ENCODE data around the gene MYOZ1. TPM values are rescaled to one million over a fixed set of nuclear protein-coding genes. Genes with fewer than 3 reads are reported as not detected.
"Not testable (repeated sequence)": the region's sequence is repeated elsewhere in the genome, so short reads cannot be mapped to it uniquely, and the experiment has no call there.

The MYOZ1 gene
- total and polyA plus RNA-seq, 5 experiments from 2014 or later: not detected

- ATAC-seq, DNase-seq, H3K9me3 Mint-ChIP-seq, H3K4me3 Mint-ChIP-seq, H3K36me3 Mint-ChIP-seq, H3K4me1 Mint-ChIP-seq, H3K27ac Mint-ChIP-seq, H3K27me3 Mint-ChIP-seq: not testable (repeated sequence)
- POLR2A ChIA-PET: interaction anchor here (0.7 kb wide), 1 partner anchor 16 kb away, joined by 3 read pairs; no protein-coding TSS in a partner anchor
Measured at GRCh38 chr10:73620974-73621373, 20.3 kb downstream of the MYOZ1 start.

- not testable (repeated sequence) for H3K4me1 Mint-ChIP-seq, DNase-seq, H3K36me3 Mint-ChIP-seq, H3K9me3 Mint-ChIP-seq, H3K27me3 Mint-ChIP-seq, H3K4me3 Mint-ChIP-seq, ATAC-seq, H3K27ac Mint-ChIP-seq
- POLR2A ChIA-PET: interaction anchor here (0.7 kb wide), 1 partner anchor 9 kb away, joined by 3 read pairs; no protein-coding TSS in a partner anchor
Measured at GRCh38 chr10:73617143-73617542, 24.1 kb downstream of the MYOZ1 start.

- Mint-ChIP-seq H3K36me3 (no peaks in the 10 kb centered on the region), H3K9me3 (no peaks in the 10 kb centered on the region), H3K4me3 (no peak overlapping the region), H3K4me1 (no peaks in the 10 kb centered on the region), H3K27me3 (no peaks in the 10 kb centered on the region), H3K27ac (no peak overlapping the region)
- DNase-seq: no peak
- no peak for ATAC-seq
- POLR2A ChIA-PET: no interaction called here
Measured at GRCh38 chr10:73614720-73615119, 26.6 kb downstream of the MYOZ1 start.

GRCh38 chr10:73609116-73609515 lies 32.2 kb downstream of the MYOZ1 start:
- Mint-ChIP-seq H3K4me1 (no peaks in the 10 kb centered on the region), H3K27me3 (no peaks in the 10 kb centered on the region), H3K36me3 (peaks cover 0 to 2% (median 0%) of the 10 kb centered on the region in 3 donors), H3K27ac (no peak overlapping the region), H3K4me3 (no peak overlapping the region), H3K9me3 (no peaks in the 10 kb centered on the region)
- DNase-seq (no peak), ATAC-seq (no peak)
- POLR2A ChIA-PET: no interaction called here

GRCh38 chr10:73601486-73601921 lies 39.8 kb downstream of the MYOZ1 start:
- POLR2A ChIA-PET: no interaction called here
- DNase-seq (no peak), ATAC-seq (no peak)
- Mint-ChIP-seq H3K27me3 (no peaks in the 10 kb centered on the region), H3K36me3 (no peaks in the 10 kb centered on the region), H3K9me3 (no peaks in the 10 kb centered on the region), H3K4me1 (no peaks in the 10 kb centered on the region), H3K4me3 (no peak overlapping the region), H3K27ac (peak overlapping the region in 1 of 10 donors; percentile 51)

- Mint-ChIP-seq H3K4me1 (peaks cover 0 to 3% (median 1%) of the 10 kb centered on the region in 4 donors), H3K27me3 (no peaks in the 10 kb centered on the region), H3K36me3 (no peaks in the 10 kb centered on the region), H3K27ac (no peak overlapping the region), H3K9me3 (no peaks in the 10 kb centered on the region), H3K4me3 (no peak overlapping the region)
- POLR2A ChIA-PET: no interaction called here
- DNase-seq (no peak), ATAC-seq (no peak)
Measured at GRCh38 chr10:73597346-73597745, 43.9 kb downstream of the MYOZ1 start.

GRCh38 chr10:73593812-73594211 lies 47.5 kb downstream of the MYOZ1 start:
- H3K4me3 Mint-ChIP-seq: no peak overlapping the region
- H3K27ac Mint-ChIP-seq: no peak overlapping the region
- H3K27me3 Mint-ChIP-seq: no peaks in the 10 kb centered on the region
- POLR2A ChIA-PET: no interaction called here
- DNase-seq: no peak
- no peak for ATAC-seq
- H3K4me1 Mint-ChIP-seq: peaks cover 8 to 22% (median 15%) of the 10 kb centered on the region in 4 donors
- no peaks in the 10 kb centered on the region for H3K36me3 Mint-ChIP-seq
- H3K9me3 Mint-ChIP-seq: no peaks in the 10 kb centered on the region

GRCh38 chr10:73593110-73593509 lies 48.2 kb downstream of the MYOZ1 start:
- Mint-ChIP-seq H3K4me1 (peaks cover 8 to 22% (median 15%) of the 10 kb centered on the region in 4 donors), H3K36me3 (no peaks in the 10 kb centered on the region), H3K4me3 (no peak overlapping the region), H3K27ac (peak overlapping the region in 2 of 10 donors; percentile 19 to 22), H3K9me3 (no peaks in the 10 kb centered on the region), H3K27me3 (no peaks in the 10 kb centered on the region)
- POLR2A ChIA-PET: interaction anchor here (1.2 kb wide), 1 partner anchor 33 kb away, joined by 5 read pairs; no protein-coding TSS in a partner anchor
- DNase-seq (no peak), ATAC-seq (no peak)

GRCh38 chr10:73591935-73592699 lies 49.2 kb downstream of the MYOZ1 start:
- POLR2A ChIA-PET: interaction anchor here (1.2 kb wide), 1 partner anchor 34 kb away, joined by 5 read pairs; no protein-coding TSS in a partner anchor
- Mint-ChIP-seq H3K4me3 (peak overlapping the region in 9 of 10 donors; percentile 19 to 73 (median 56)), H3K27ac (peak overlapping the region in 7 of 10 donors; percentile 47 to 91 (median 78)), H3K9me3 (no peaks in the 10 kb centered on the region), H3K27me3 (no peaks in the 10 kb centered on the region), H3K4me1 (peaks cover 8 to 22% (median 15%) of the 10 kb centered on the region in 4 donors), H3K36me3 (no peaks in the 10 kb centered on the region)
- DNase-seq (peak in 3 of 10 donors; percentile 1 to 17 (median 11)), ATAC-seq (peak; percentile 49 to 67)

- Mint-ChIP-seq H3K36me3 (no peaks in the 10 kb centered on the region), H3K27ac (peak within 1 kb of the TSS in 9 of 10 donors; percentile 47 to 91 (median 75)), H3K27me3 (no peaks in the 10 kb centered on the region), H3K4me1 (peaks cover 8 to 22% (median 15%) of the 10 kb centered on the region in 4 donors), H3K9me3 (no peaks in the 10 kb centered on the region), H3K4me3 (peak within 1 kb of the TSS; percentile 29 to 81 (median 68))
- ATAC-seq (peak; percentile 70 to 87), DNase-seq (peak in 3 of 10 donors; percentile 25 to 42 (median 36))
- POLR2A ChIA-PET: interaction anchor here (0.9 kb wide), 1 partner anchor 34 kb away, joined by 4 read pairs; no protein-coding TSS in a partner anchor
Measured at GRCh38 chr10:73590881-73591799, 50.1 kb downstream of the MYOZ1 start, which contains the start of gene USP54. TSS of gene USP54 (minus strand) at chr10:73591342. CDS start at chr10:73575658, 15,684 bp downstream.

GRCh38 chr10:73589563-73590126 lies 51.6 kb downstream of the MYOZ1 start:
- H3K27ac Mint-ChIP-seq: peak overlapping the region in 1 of 10 donors; percentile 19
- POLR2A ChIA-PET: interaction anchor here (0.6 kb wide), 1 partner anchor 7 kb away, joined by 4 read pairs; no protein-coding TSS in a partner anchor

GRCh38 chr10:73588656-73589055 lies 52.6 kb downstream of the MYOZ1 start:
- peaks cover 0 to 3% (median 0%) of the 10 kb centered on the region in 3 donors for H3K36me3 Mint-ChIP-seq
- no peaks in the 10 kb centered on the region for H3K27me3 Mint-ChIP-seq
- no peak for DNase-seq
- POLR2A ChIA-PET: no interaction called here
- no peak for ATAC-seq
- H3K9me3 Mint-ChIP-seq: peaks cover 0 to 3% (median 0%) of the 10 kb centered on the region in 9 donors
- H3K4me1 Mint-ChIP-seq: peaks cover 8 to 22% (median 15%) of the 10 kb centered on the region in 4 donors
- peak overlapping the region in 2 of 10 donors; percentile 3 to 6 for H3K27ac Mint-ChIP-seq
- H3K4me3 Mint-ChIP-seq: no peak overlapping the region

More at GRCh38 chr10:73589563-73590126, 51.6 kb downstream of the MYOZ1 start:
- ATAC-seq (no peak), DNase-seq (no peak)
- peaks cover 0 to 3% (median 0%) of the 10 kb centered on the region in 9 donors for H3K9me3 Mint-ChIP-seq
- H3K27me3 Mint-ChIP-seq: no peaks in the 10 kb centered on the region
- H3K36me3 Mint-ChIP-seq: peaks cover 0 to 3% (median 0%) of the 10 kb centered on the region in 3 donors
- peaks cover 8 to 22% (median 15%) of the 10 kb centered on the region in 4 donors for H3K4me1 Mint-ChIP-seq
- H3K4me3 Mint-ChIP-seq: no peak overlapping the region

Measured in naive thymus-derived CD8-positive, alpha-beta T cell (primary cell).